Measurements from ENCODE around the gene FNBP1. TPM values are rescaled to one million over a fixed set of nuclear protein-coding genes. Genes with fewer than 3 reads are reported as not detected.

Gene FNBP1
- total RNA-seq, 6 experiments from 2014 or later, result 11.7 to 27.1 (median 15.9) TPM

GRCh38 chr9:130069048-130069447 is 26.1 kb upstream of the FNBP1 start:
- H3K4me1 ChIP-seq, result peaks cover 0 to 18% (median 4%) of the 10 kb centered on the region in 4 donors
- DNase-seq (no peak), ATAC-seq (no peak)
- no peak overlapping the region for H3K27ac ChIP-seq
- WGBS (ENCODE audit: insufficient coverage, low coverage, low lambda C conversion rate, missing lambda C conversion rate), result no CpG with 5 or more reads among the region's 1 CpG
- TF ChIP-seq CTCF (IDR thresholded peaks at IDR 0.05), result no peak
- H3K4me3 ChIP-seq, result no peak overlapping the region
- intact Hi-C loops (cut with DNase I), result no loop called here
- H3K27me3 ChIP-seq, result no peaks in the 10 kb centered on the region
- no peaks in the 10 kb centered on the region for H3K36me3 ChIP-seq
- H3K9me3 ChIP-seq, result no peaks in the 10 kb centered on the region

- H3K27ac ChIP-seq, result no peak overlapping the region
- no peak overlapping the region for H3K4me3 ChIP-seq
- H3K36me3 ChIP-seq, result no peaks in the 10 kb centered on the region
- 80% methylated on average over 1 of the region's 4 CpGs for WGBS (ENCODE audit: insufficient coverage, low coverage, low lambda C conversion rate, missing lambda C conversion rate)
- peaks cover 0 to 14% (median 0%) of the 10 kb centered on the region in 4 donors for H3K4me1 ChIP-seq
- ATAC-seq (no peak), DNase-seq (no peak)
- no peaks in the 10 kb centered on the region for H3K27me3 ChIP-seq
- no peaks in the 10 kb centered on the region for H3K9me3 ChIP-seq
- TF ChIP-seq CTCF (IDR thresholded peaks at IDR 0.05) (no peak), POLR2A (IDR thresholded peaks at IDR 0.05) (no peak)
- intact Hi-C loops (cut with DNase I), result no loop called here
These were observed 21.6 kb upstream of the FNBP1 start for GRCh38 chr9:130064621-130065020.

- DNase-seq (no peak), ATAC-seq (no peak)
- H3K9me3 ChIP-seq, result no peaks in the 10 kb centered on the region
- 61% methylated on average over 2 of the region's 2 CpGs for WGBS (ENCODE audit: insufficient coverage, low coverage, low lambda C conversion rate, missing lambda C conversion rate)
- intact Hi-C loops (cut with DNase I), result no loop called here
- H3K36me3 ChIP-seq, result no peaks in the 10 kb centered on the region
- no peak overlapping the region for H3K27ac ChIP-seq
- no peaks in the 10 kb centered on the region for H3K27me3 ChIP-seq
- no peaks in the 10 kb centered on the region for H3K4me1 ChIP-seq
- no peak for TF ChIP-seq POLR2A (IDR thresholded peaks at IDR 0.05)
- no peak for TF ChIP-seq CTCF (IDR thresholded peaks at IDR 0.05)
- no peak overlapping the region for H3K4me3 ChIP-seq
These were observed 19.8 kb upstream of the FNBP1 start for GRCh38 chr9:130062750-130063149.

- no peak for DNase-seq
These were observed 17.3 kb upstream of the FNBP1 start for GRCh38 chr9:130060296-130060695.

More at GRCh38 chr9:130060296-130060695, 17.3 kb upstream of the FNBP1 start:
- H3K27me3 ChIP-seq, result no peaks in the 10 kb centered on the region
- ATAC-seq, result no peak
- H3K27ac ChIP-seq, result no peak overlapping the region
- H3K36me3 ChIP-seq, result no peaks in the 10 kb centered on the region
- WGBS (ENCODE audit: insufficient coverage, low coverage, low lambda C conversion rate, missing lambda C conversion rate), result 63% methylated on average over 7 of the region's 7 CpGs
- no peak for TF ChIP-seq CTCF (IDR thresholded peaks at IDR 0.05)
- no peak for TF ChIP-seq POLR2A (IDR thresholded peaks at IDR 0.05)
- no peaks in the 10 kb centered on the region for H3K9me3 ChIP-seq
- intact Hi-C loops (cut with DNase I), result no loop called here
- no peak overlapping the region for H3K4me3 ChIP-seq
- peaks cover 0 to 5% (median 0%) of the 10 kb centered on the region in 4 donors for H3K4me1 ChIP-seq
